Stimulated activated CD8-positive, alpha-beta memory T cell treated with anti-CD3 and anti-CD28 coated beads, Interleukin-7, amount 100 ng/mL, for 24 hours (primary cell): ENCODE results near the gene LARGE2.

Experiments
- DNase-seq: peaks from one replicate; pipeline ENCODE4 v3.0.0-alpha.2; 2020; ENCODE audit warnings: low read depth

The LARGE2 gene

GRCh38 chr11:45922425-45923082, at the start of gene LARGE2:
LARGE2 (plus strand) TSS chr11:45922656; CDS start chr11:45922883, 227 bp downstream.
- no peak for DNase-seq

- DNase-seq = no peak
Measured at GRCh38 chr11:45876401-45876800, 46.1 kb upstream of the LARGE2 start.

- DNase-seq = no peak
Measured at GRCh38 chr11:45877221-45877620, 45.2 kb upstream of the LARGE2 start.

- no peak for DNase-seq
Measured at GRCh38 chr11:45877845-45878244, 44.6 kb upstream of the LARGE2 start.

- no peak for DNase-seq
Measured at GRCh38 chr11:45879803-45880686, 42.4 kb upstream of the LARGE2 start.

GRCh38 chr11:45880772-45881570, 41.5 kb upstream of the LARGE2 start:
- no peak for DNase-seq

- no peak for DNase-seq
Measured at GRCh38 chr11:45881708-45882368, 40.6 kb upstream of the LARGE2 start.

GRCh38 chr11:45884596-45885185, 37.8 kb upstream of the LARGE2 start:
- DNase-seq = no peak

- DNase-seq = no peak
Measured at GRCh38 chr11:45885274-45885920, 37.1 kb upstream of the LARGE2 start, which contains the start of gene MAPK8IP1. MAPK8IP1 (plus strand) TSS chr11:45885651; CDS start chr11:45885821, 170 bp downstream.

- no peak for DNase-seq
Measured at GRCh38 chr11:45885921-45886721, 36.3 kb upstream of the LARGE2 start.

GRCh38 chr11:45886816-45887520, 35.5 kb upstream of the LARGE2 start:
- no peak for DNase-seq

GRCh38 chr11:45887587-45887986, 34.9 kb upstream of the LARGE2 start:
- no peak for DNase-seq

GRCh38 chr11:45889555-45889954, 32.9 kb upstream of the LARGE2 start:
- no peak for DNase-seq

- no peak for DNase-seq
Measured at GRCh38 chr11:45889966-45890365, 32.5 kb upstream of the LARGE2 start.

- DNase-seq = no peak
Measured at GRCh38 chr11:45890886-45891550, 31.4 kb upstream of the LARGE2 start.

GRCh38 chr11:45892856-45893255, 29.6 kb upstream of the LARGE2 start:
- no peak for DNase-seq

GRCh38 chr11:45894555-45895247, 27.8 kb upstream of the LARGE2 start:
- DNase-seq = no peak

- DNase-seq = no peak
Measured at GRCh38 chr11:45895553-45896259, 26.8 kb upstream of the LARGE2 start.
